ENCODE data around the gene LRRC8C.
"Not testable (repeated sequence)": the region's sequence is repeated elsewhere in the genome, so short reads cannot be mapped to it uniquely, and the experiment has no call there.

The LRRC8C gene

GRCh38 chr1:89632657-89633247 is at the start of gene LRRC8C:
TSS of gene LRRC8C (plus strand) at chr1:89633120. CDS start at chr1:89686474, 53,354 bp downstream.
- peak; percentile 20 for DNase-seq

- no peak for DNase-seq
Measured at GRCh38 chr1:89584211-89584610, 48.7 kb upstream of the LRRC8C start.

GRCh38 chr1:89584781-89585180 is 48.1 kb upstream of the LRRC8C start:
- DNase-seq = no peak

GRCh38 chr1:89587729-89588161 is 45.2 kb upstream of the LRRC8C start:
- DNase-seq = no peak

- no peak for DNase-seq
Measured at GRCh38 chr1:89588480-89588879, 44.4 kb upstream of the LRRC8C start.

GRCh38 chr1:89589515-89589914 is 43.4 kb upstream of the LRRC8C start:
- DNase-seq = no peak

- no peak for DNase-seq
Measured at GRCh38 chr1:89590341-89591080, 42.4 kb upstream of the LRRC8C start.

- not testable (repeated sequence) for DNase-seq
Measured at GRCh38 chr1:89592861-89593302, 40.0 kb upstream of the LRRC8C start.

GRCh38 chr1:89594096-89594740 is 38.7 kb upstream of the LRRC8C start:
- DNase-seq = no peak

GRCh38 chr1:89596698-89597097 is 36.2 kb upstream of the LRRC8C start:
- no peak for DNase-seq

- no peak for DNase-seq
Measured at GRCh38 chr1:89598450-89599331, 34.2 kb upstream of the LRRC8C start.

- no peak for DNase-seq
Measured at GRCh38 chr1:89599332-89599630, 33.6 kb upstream of the LRRC8C start.

- DNase-seq = no peak
Measured at GRCh38 chr1:89600451-89601224, 32.3 kb upstream of the LRRC8C start.

- no peak for DNase-seq
Measured at GRCh38 chr1:89602871-89603404, 30.0 kb upstream of the LRRC8C start.

- no peak for DNase-seq
Measured at GRCh38 chr1:89603651-89604413, 29.1 kb upstream of the LRRC8C start.

GRCh38 chr1:89604414-89604735 is 28.5 kb upstream of the LRRC8C start:
- DNase-seq = no peak

GRCh38 chr1:89605692-89606091 is 27.2 kb upstream of the LRRC8C start:
- DNase-seq = no peak

GRCh38 chr1:89606227-89606980 is 26.5 kb upstream of the LRRC8C start:
- DNase-seq = no peak

GRCh38 chr1:89607156-89607555 is 25.8 kb upstream of the LRRC8C start:
- no peak for DNase-seq

GRCh38 chr1:89607586-89608318 is 25.2 kb upstream of the LRRC8C start:
- no peak for DNase-seq

Measured in cortex of kidney (tissue), 1 donor.